ENCODE results near the gene ETS1.

Gene ETS1

GRCh38 chr11:128523641-128524040 is 63.7 kb downstream of the ETS1 start:
- no peak for TF ChIP-seq CTCF (IDR thresholded peaks at IDR 0.05; ENCODE audit: insufficient read depth, missing control alignments)

GRCh38 chr11:128522943-128523518 is 64.3 kb downstream of the ETS1 start:
- DNase-seq (ENCODE audit: insufficient read length, low spot score) = no peak
- no peak for TF ChIP-seq CTCF (IDR thresholded peaks at IDR 0.05; ENCODE audit: insufficient read depth, missing control alignments)
- no peak for FAIRE-seq

More at GRCh38 chr11:128523641-128524040, 63.7 kb downstream of the ETS1 start:
- DNase-seq (ENCODE audit: insufficient read length, low spot score) = no peak
- no peak for FAIRE-seq

GRCh38 chr11:128522055-128522942 is 65.1 kb downstream of the ETS1 start:
- no peak for DNase-seq (ENCODE audit: insufficient read length, low spot score)
- FAIRE-seq = no peak
- TF ChIP-seq CTCF (IDR thresholded peaks at IDR 0.05; ENCODE audit: insufficient read depth, missing control alignments) = no peak

- DNase-seq (ENCODE audit: insufficient read length, low spot score) = no peak
- TF ChIP-seq CTCF (IDR thresholded peaks at IDR 0.05; ENCODE audit: insufficient read depth, missing control alignments) = no peak
- no peak for FAIRE-seq
Measured at GRCh38 chr11:128521682-128522054, 65.7 kb downstream of the ETS1 start.

GRCh38 chr11:128520888-128521681 is 66.3 kb downstream of the ETS1 start:
- TF ChIP-seq CTCF (IDR thresholded peaks at IDR 0.05; ENCODE audit: insufficient read depth, missing control alignments) = no peak
- DNase-seq (ENCODE audit: insufficient read length, low spot score) (no peak), FAIRE-seq (no peak)

- DNase-seq (ENCODE audit: insufficient read length, low spot score) = no peak
- TF ChIP-seq CTCF (IDR thresholded peaks at IDR 0.05; ENCODE audit: insufficient read depth, missing control alignments) = no peak
- FAIRE-seq = no peak
Measured at GRCh38 chr11:128520206-128520887, 67.0 kb downstream of the ETS1 start.
